Memory B cell (primary cell): ENCODE results near the gene CNBD2.
"Not testable (repeated sequence)": the region's sequence is repeated elsewhere in the genome, so short reads cannot be mapped to it uniquely, and the experiment has no call there.

Experiments used
- ATAC-seq: fragments of 150-1000 bp; cut with Tn5 transposase; 2 replicates; pipeline ENCODE4 v1.10.0; 2021; ENCODE audit warnings: low read depth, mild to moderate bottlenecking, moderate library complexity
- DNase-seq, 2 donors: peaks; one replicate each; pipeline ENCODE4 v3.0.0; 2022; ENCODE audit warnings: low spot score in 2 of 2
- H3K27ac Mint-ChIP-seq: one replicate; pipeline ENCODE4 v1.8.0; 2022; ENCODE audit warnings: mild to moderate bottlenecking, moderate library complexity, mixed read lengths
- H3K27me3 Mint-ChIP-seq: one replicate; pipeline ENCODE4 v1.8.0; 2022; ENCODE audit warnings: mixed read lengths
- H3K36me3 Mint-ChIP-seq: one replicate; pipeline ENCODE4 v1.8.0; 2022; ENCODE audit warnings: mild to moderate bottlenecking, mixed read lengths
- H3K4me1 Mint-ChIP-seq: one replicate; pipeline ENCODE4 v1.8.0; 2022; ENCODE audit warnings: mixed read lengths
- H3K4me3 Mint-ChIP-seq: one replicate; pipeline ENCODE4 v1.8.0; 2022; ENCODE audit warnings: mild to moderate bottlenecking, moderate library complexity, mixed read lengths
- H3K9me3 Mint-ChIP-seq: one replicate; pipeline ENCODE4 v1.8.0; 2022; ENCODE audit warnings: mixed read lengths

Gene CNBD2

GRCh38 chr20:35985806-35986205, 17.4 kb downstream of the CNBD2 start:
- Mint-ChIP-seq H3K4me1 (peaks cover 3% of the 10 kb centered on the region), H3K27me3 (peaks cover 13% of the 10 kb centered on the region), H3K4me3 (no peak overlapping the region), H3K36me3 (no peaks in the 10 kb centered on the region), H3K27ac (no peak overlapping the region), H3K9me3 (no peaks in the 10 kb centered on the region)
- ATAC-seq (no peak), DNase-seq (no peak)

- H3K9me3 Mint-ChIP-seq: no peaks in the 10 kb centered on the region
- no peaks in the 10 kb centered on the region for H3K36me3 Mint-ChIP-seq
- H3K27ac Mint-ChIP-seq: no peak overlapping the region
- DNase-seq (no peak), ATAC-seq (no peak)
- peaks cover 8% of the 10 kb centered on the region for H3K27me3 Mint-ChIP-seq
- H3K4me1 Mint-ChIP-seq: peaks cover 7% of the 10 kb centered on the region
- H3K4me3 Mint-ChIP-seq: no peak overlapping the region
Measured at GRCh38 chr20:35988910-35989463, 20.6 kb downstream of the CNBD2 start.

- Mint-ChIP-seq H3K4me1 (peaks cover 12% of the 10 kb centered on the region), H3K27me3 (peaks cover 8% of the 10 kb centered on the region), H3K9me3 (no peaks in the 10 kb centered on the region), H3K27ac (no peak overlapping the region), H3K36me3 (no peaks in the 10 kb centered on the region), H3K4me3 (no peak overlapping the region)
- peak; percentile 48 for ATAC-seq
- no peak for DNase-seq
Measured at GRCh38 chr20:35991142-35991771, 22.9 kb downstream of the CNBD2 start.

DNA sequence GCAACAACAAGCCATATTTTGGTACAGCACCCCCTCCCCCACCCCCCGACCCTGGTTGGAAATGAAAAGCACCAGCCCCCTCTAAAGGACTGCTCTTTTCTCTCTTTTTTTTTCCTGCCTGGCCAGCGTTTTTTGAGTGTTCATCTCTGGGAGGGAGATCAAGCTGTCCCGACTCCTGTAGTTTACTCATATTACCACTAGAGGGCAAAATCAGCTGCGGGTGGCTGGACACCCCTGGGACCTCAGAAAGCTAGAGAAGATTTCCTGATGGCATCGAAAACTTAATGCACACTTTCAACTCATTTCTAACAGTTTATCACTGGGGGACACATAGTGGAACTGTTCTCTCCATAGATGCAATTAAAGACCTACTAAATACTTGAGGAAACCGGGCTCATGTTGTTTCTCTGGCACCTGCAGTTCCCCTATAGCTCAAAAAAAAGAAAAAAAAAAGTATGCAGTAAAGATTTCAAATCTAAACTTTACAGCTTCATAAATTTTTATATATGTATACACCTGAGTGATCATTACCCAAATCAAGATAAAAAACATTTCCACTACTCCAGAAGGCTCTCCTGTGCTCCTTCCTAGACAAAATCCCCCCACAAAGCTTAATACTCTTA, 24.4 kb downstream of the CNBD2 start:
- H3K36me3 Mint-ChIP-seq: no peaks in the 10 kb centered on the region
- H3K4me1 Mint-ChIP-seq: peaks cover 12% of the 10 kb centered on the region
- H3K27ac Mint-ChIP-seq: no peak overlapping the region
- H3K4me3 Mint-ChIP-seq: no peak overlapping the region
- peaks cover 5% of the 10 kb centered on the region for H3K27me3 Mint-ChIP-seq
- peak; percentile 75 for ATAC-seq
- H3K9me3 Mint-ChIP-seq: no peaks in the 10 kb centered on the region
- peak; percentile 35 to 65 for DNase-seq

GRCh38 chr20:35994994-35995453, 26.6 kb downstream of the CNBD2 start:
- Mint-ChIP-seq H3K4me3 (no peak overlapping the region), H3K36me3 (no peaks in the 10 kb centered on the region), H3K4me1 (peaks cover 12% of the 10 kb centered on the region), H3K27ac (no peak overlapping the region), H3K27me3 (no peaks in the 10 kb centered on the region), H3K9me3 (no peaks in the 10 kb centered on the region)
- peak; percentile 90 for ATAC-seq
- DNase-seq: peak; percentile 76 to 84

DNA sequence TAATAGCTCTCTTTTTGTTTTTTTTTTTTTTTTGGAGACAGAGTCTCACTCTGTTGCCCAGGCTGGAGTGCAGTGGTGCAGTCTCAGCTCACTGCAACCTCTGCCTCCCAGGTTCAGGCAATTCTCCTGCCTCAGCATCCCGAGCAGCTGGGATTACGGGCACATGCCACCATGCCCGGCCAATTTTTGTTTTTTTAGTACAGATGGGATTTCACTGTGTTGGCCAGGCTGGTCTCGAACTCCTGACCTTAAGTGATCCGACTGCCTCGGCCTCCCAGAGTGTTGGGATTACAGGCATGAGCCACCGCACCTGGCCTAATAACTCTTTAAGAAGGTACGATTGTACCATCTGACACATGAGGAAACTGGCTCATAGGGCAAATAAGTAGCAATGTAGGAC, 28.1 kb downstream of the CNBD2 start:
- not testable (repeated sequence) for H3K36me3 Mint-ChIP-seq, H3K27me3 Mint-ChIP-seq, H3K27ac Mint-ChIP-seq, DNase-seq, H3K9me3 Mint-ChIP-seq, ATAC-seq, H3K4me3 Mint-ChIP-seq
- H3K4me1 Mint-ChIP-seq: peaks cover 12% of the 10 kb centered on the region

GRCh38 chr20:36001331-36001730, 32.9 kb downstream of the CNBD2 start:
- ATAC-seq, H3K4me1 Mint-ChIP-seq, H3K27me3 Mint-ChIP-seq, H3K36me3 Mint-ChIP-seq, H3K4me3 Mint-ChIP-seq, DNase-seq, H3K27ac Mint-ChIP-seq, H3K9me3 Mint-ChIP-seq: not testable (repeated sequence)

GRCh38 chr20:36002855-36003254, 34.5 kb downstream of the CNBD2 start:
- H3K27ac Mint-ChIP-seq: no peak overlapping the region
- ATAC-seq: no peak
- H3K36me3 Mint-ChIP-seq: peaks cover 1% of the 10 kb centered on the region
- peaks cover 7% of the 10 kb centered on the region for H3K9me3 Mint-ChIP-seq
- no peak for DNase-seq
- peaks cover 3% of the 10 kb centered on the region for H3K27me3 Mint-ChIP-seq
- H3K4me1 Mint-ChIP-seq: no peaks in the 10 kb centered on the region
- no peak overlapping the region for H3K4me3 Mint-ChIP-seq

- Mint-ChIP-seq H3K27me3 (peaks cover 3% of the 10 kb centered on the region), H3K4me1 (no peaks in the 10 kb centered on the region), H3K4me3 (no peak overlapping the region), H3K9me3 (peaks cover 7% of the 10 kb centered on the region), H3K27ac (no peak overlapping the region), H3K36me3 (peaks cover 1% of the 10 kb centered on the region)
- DNase-seq: no peak
- no peak for ATAC-seq
Measured at GRCh38 chr20:36004045-36004444, 35.7 kb downstream of the CNBD2 start.

- no peaks in the 10 kb centered on the region for H3K4me1 Mint-ChIP-seq
- peaks cover 5% of the 10 kb centered on the region for H3K27me3 Mint-ChIP-seq
- no peak overlapping the region for H3K4me3 Mint-ChIP-seq
- ATAC-seq (no peak), DNase-seq (no peak)
- no peaks in the 10 kb centered on the region for H3K36me3 Mint-ChIP-seq
- no peak overlapping the region for H3K27ac Mint-ChIP-seq
- no peaks in the 10 kb centered on the region for H3K9me3 Mint-ChIP-seq
Measured at GRCh38 chr20:36008461-36009035, 40.2 kb downstream of the CNBD2 start.

GRCh38 chr20:36010076-36010475, 41.7 kb downstream of the CNBD2 start:
- Mint-ChIP-seq H3K27me3 (peaks cover 2% of the 10 kb centered on the region), H3K27ac (no peak overlapping the region)
- no peak for DNase-seq

GRCh38 chr20:36010825-36011224, 42.4 kb downstream of the CNBD2 start:
- H3K9me3 Mint-ChIP-seq: no peaks in the 10 kb centered on the region
- H3K27ac Mint-ChIP-seq: no peak overlapping the region
- H3K4me1 Mint-ChIP-seq: no peaks in the 10 kb centered on the region
- H3K27me3 Mint-ChIP-seq: peaks cover 2% of the 10 kb centered on the region
- ATAC-seq: no peak
- H3K4me3 Mint-ChIP-seq: no peak overlapping the region
- H3K36me3 Mint-ChIP-seq: no peaks in the 10 kb centered on the region
- no peak for DNase-seq

More at GRCh38 chr20:36010076-36010475, 41.7 kb downstream of the CNBD2 start:
- Mint-ChIP-seq H3K36me3 (no peaks in the 10 kb centered on the region), H3K4me1 (no peaks in the 10 kb centered on the region), H3K9me3 (no peaks in the 10 kb centered on the region), H3K4me3 (no peak overlapping the region)
- ATAC-seq: no peak

DNA sequence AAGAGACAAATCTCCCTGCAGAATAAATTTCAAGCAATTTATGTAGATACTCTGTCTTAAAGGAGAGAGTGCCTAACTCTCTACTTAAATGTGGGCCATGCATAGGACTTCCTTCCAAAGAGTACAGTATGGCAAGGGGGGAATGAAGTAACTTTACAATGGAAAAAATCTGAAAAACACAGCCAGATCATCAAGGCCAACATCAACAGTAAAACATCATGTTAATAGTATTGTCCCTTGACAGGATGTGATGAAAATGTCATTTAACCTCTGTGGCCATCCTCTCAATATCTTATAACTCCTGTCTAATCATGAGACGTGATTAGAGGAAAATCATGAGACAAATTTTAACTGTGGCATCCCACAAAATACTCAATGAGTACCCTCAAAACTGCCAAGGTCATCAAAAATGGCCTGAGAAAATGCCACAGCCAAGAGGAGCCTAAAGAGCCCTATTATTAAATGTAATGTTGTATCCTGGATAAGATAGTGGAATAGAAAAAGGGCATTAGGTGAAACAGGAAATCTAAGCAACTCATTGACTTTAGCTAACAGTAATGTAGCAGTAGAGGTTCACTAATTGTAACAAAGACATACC, 47.5 kb downstream of the CNBD2 start:
- ATAC-seq (no peak), DNase-seq (no peak)
- Mint-ChIP-seq H3K27me3 (no peaks in the 10 kb centered on the region), H3K9me3 (no peaks in the 10 kb centered on the region), H3K36me3 (no peaks in the 10 kb centered on the region), H3K4me3 (no peak overlapping the region), H3K4me1 (no peaks in the 10 kb centered on the region), H3K27ac (no peak overlapping the region)
